Large intestine (tissue), 3 donors: Measurements from ENCODE around the gene GOLGA6L10. TPM values are rescaled to one million over a fixed set of nuclear protein-coding genes. Genes with fewer than 3 reads are reported as not detected.
"Not testable (repeated sequence)": the region's sequence is repeated elsewhere in the genome, so short reads cannot be mapped to it uniquely, and the experiment has no call there.

Source experiments
- DNase-seq, 2 donors: peaks; one replicate each; pipeline versions ENCODE4 v3.0.0 to v3.0.0-alpha.2; 2013
- H3K27ac ChIP-seq: one replicate; pipeline ENCODE4 v1.5.1; 2013; ENCODE audit warnings: low read length
- H3K27me3 ChIP-seq: 2 replicates; pipeline ENCODE4 v1.6.1; 2013; ENCODE audit warnings: low read length; ENCODE audit not compliant: control insufficient read depth, insufficient read depth
- H3K36me3 ChIP-seq: 2 replicates; pipeline ENCODE4 v1.6.1; 2013; ENCODE audit warnings: low read length; ENCODE audit not compliant: control insufficient read depth, insufficient read depth
- H3K4me1 ChIP-seq: one replicate; pipeline ENCODE4 v1.6.1; 2013; ENCODE audit warnings: low read length; ENCODE audit not compliant: control insufficient read depth, insufficient read depth
- H3K4me3 ChIP-seq: one replicate; pipeline ENCODE4 v1.5.1; 2013; ENCODE audit warnings: low read length
- H3K9me3 ChIP-seq: one replicate; pipeline ENCODE4 v1.6.1; 2013; ENCODE audit warnings: mild to moderate bottlenecking, low read depth, low read length, moderate library complexity; ENCODE audit not compliant: control insufficient read depth
- WGBS: methylation state at CpG from one replicate; pipeline ENCODE4 v1.1.5; 2013; ENCODE audit warnings: low lambda C conversion rate; ENCODE audit not compliant: insufficient coverage; 5-methylcytosine and 5-hydroxymethylcytosine counted together
- polyA plus RNA-seq: library from polyadenylated mRNA; unstranded; fragments of 120-200 nt; gene quantifications from one replicate; pipeline ENCODE4 v1.2.1, GENCODE V29; 2013

GOLGA6L10 gene
- polyA plus RNA-seq, 1 donor: 7.4 TPM

- DNase-seq, H3K36me3 ChIP-seq, H3K4me1 ChIP-seq, H3K27me3 ChIP-seq, H3K27ac ChIP-seq, H3K4me3 ChIP-seq, H3K9me3 ChIP-seq: not testable (repeated sequence)
- WGBS: no CpG with 5 or more reads among the region's 6 CpGs
Observed at GRCh38 chr15:82300326-82300725, 48.9 kb downstream of the GOLGA6L10 start.

- not testable (repeated sequence) for H3K36me3 ChIP-seq, H3K27ac ChIP-seq, H3K4me3 ChIP-seq, H3K4me1 ChIP-seq, DNase-seq, H3K9me3 ChIP-seq, H3K27me3 ChIP-seq
- WGBS: no CpG with 5 or more reads among the region's 6 CpGs
Observed at GRCh38 chr15:82299511-82299914, 49.8 kb downstream of the GOLGA6L10 start.

DNA sequence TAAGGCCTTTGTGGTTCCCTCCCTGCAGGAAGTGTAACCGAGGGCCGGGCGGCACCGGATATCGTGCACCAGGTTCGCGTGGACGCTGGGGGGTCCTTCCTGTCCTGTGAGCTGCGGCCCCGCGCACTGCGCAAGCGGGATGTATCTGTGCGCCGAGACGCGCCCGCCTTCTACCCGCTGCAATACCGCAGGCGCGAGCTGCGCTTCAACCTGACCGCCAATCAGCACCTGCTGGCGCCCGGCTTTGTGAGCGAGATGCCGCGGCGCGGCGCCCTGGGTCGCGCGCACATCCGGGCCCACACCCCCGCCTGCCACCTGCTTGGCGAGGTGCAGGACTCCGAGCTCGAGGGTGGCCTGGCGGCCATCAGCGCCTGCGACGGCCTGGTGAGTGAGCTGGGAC is 50.8 kb downstream of the GOLGA6L10 start:
- H3K27me3 ChIP-seq: peaks cover 3% of the 10 kb centered on the region
- H3K9me3 ChIP-seq: no peaks in the 10 kb centered on the region
- WGBS: no CpG with 5 or more reads among the region's 44 CpGs
- DNase-seq: peak in 1 of 2 donors; percentile 30
- no peaks in the 10 kb centered on the region for H3K4me1 ChIP-seq
- H3K4me3 ChIP-seq: no peak overlapping the region
- no peaks in the 10 kb centered on the region for H3K36me3 ChIP-seq
- no peak overlapping the region for H3K27ac ChIP-seq

DNA sequence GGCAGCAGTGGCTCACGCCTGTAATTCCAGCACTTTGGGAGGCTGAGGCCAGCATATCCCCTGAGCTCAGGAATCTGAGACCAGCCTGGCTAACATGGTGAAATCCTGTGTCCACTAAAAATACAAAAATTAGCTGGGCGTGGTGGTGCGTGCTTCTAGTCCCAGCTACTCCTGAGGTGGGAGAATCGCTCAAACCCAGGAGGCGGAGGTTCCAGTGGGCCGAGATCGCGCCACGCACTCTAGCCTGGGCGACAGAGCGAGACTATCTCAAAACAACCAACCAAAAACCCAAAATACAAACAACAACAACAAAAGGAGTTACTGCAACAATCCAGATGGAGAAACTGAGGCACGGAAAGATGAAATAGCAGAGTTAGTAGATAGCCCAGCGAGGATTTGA is 51.2 kb downstream of the GOLGA6L10 start:
- H3K4me1 ChIP-seq: no peaks in the 10 kb centered on the region
- H3K27me3 ChIP-seq: peaks cover 3% of the 10 kb centered on the region
- no peak overlapping the region for H3K27ac ChIP-seq
- no peak overlapping the region for H3K4me3 ChIP-seq
- H3K9me3 ChIP-seq: no peaks in the 10 kb centered on the region
- DNase-seq: no peak
- WGBS: no CpG with 5 or more reads among the region's 13 CpGs
- H3K36me3 ChIP-seq: no peaks in the 10 kb centered on the region

DNA sequence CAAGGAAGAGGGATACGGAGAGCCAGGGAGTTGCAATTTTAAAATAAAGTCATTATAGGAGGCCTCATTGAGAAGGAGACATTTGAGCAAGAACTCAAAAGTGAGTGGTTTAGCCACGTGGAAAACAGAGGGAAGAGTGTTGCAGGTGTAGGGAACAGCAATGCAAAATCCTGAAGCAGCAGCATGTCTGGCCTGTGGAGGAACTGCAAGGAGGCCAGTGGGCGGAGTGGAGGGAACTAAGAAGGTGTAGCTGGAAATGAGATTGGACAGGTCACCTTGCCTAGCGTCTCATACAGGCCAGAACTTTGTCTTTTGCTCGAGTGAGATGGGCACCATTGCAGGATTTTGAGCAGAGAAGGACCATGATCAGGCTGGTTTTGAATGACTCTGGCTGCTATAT is 51.7 kb downstream of the GOLGA6L10 start:
- Histone ChIP-seq H3K4me3 (no peak overlapping the region), H3K4me1 (no peaks in the 10 kb centered on the region), H3K27me3 (peaks cover 3% of the 10 kb centered on the region), H3K36me3 (no peaks in the 10 kb centered on the region), H3K27ac (no peak overlapping the region), H3K9me3 (no peaks in the 10 kb centered on the region)
- DNase-seq: no peak
- WGBS: 80% methylated on average over 1 of the region's 5 CpGs

DNA sequence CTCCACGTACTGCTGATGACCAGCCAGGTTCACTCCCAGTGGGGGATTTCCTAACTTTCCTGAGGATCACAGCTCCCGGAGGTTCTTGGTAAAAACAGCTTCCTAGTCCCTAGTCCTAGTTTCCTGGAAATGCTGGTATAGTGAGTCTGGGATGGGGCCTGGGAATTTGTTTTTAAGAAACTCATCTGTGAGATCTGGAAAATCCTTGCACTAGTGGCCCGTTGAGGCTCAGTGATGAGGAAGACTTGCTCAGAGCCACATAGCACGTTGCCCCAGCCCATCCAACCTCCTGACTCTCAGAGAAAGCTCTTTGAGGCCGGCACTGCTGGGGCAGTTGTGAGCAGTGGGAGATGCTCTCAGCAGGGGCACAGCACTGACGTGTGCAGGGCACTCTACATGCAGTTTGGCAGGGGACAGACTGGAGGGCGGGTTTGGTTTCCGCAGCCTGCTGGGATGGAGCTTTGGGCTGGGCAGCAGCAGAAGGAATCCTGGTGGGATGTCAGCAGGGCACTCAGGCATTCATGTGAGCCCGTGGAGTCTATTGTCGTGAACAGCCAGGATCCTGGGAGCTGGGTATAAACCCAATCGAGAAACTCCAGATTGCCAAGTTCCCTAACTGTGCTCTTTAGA is 55.1 kb downstream of the GOLGA6L10 start:
- H3K27me3 ChIP-seq: peaks cover 3% of the 10 kb centered on the region
- DNase-seq: no peak
- H3K27ac ChIP-seq: no peak overlapping the region
- no CpG with 5 or more reads among the region's 11 CpGs for WGBS
- no peaks in the 10 kb centered on the region for H3K9me3 ChIP-seq
- no peaks in the 10 kb centered on the region for H3K36me3 ChIP-seq
- H3K4me3 ChIP-seq: no peak overlapping the region
- no peaks in the 10 kb centered on the region for H3K4me1 ChIP-seq

DNA sequence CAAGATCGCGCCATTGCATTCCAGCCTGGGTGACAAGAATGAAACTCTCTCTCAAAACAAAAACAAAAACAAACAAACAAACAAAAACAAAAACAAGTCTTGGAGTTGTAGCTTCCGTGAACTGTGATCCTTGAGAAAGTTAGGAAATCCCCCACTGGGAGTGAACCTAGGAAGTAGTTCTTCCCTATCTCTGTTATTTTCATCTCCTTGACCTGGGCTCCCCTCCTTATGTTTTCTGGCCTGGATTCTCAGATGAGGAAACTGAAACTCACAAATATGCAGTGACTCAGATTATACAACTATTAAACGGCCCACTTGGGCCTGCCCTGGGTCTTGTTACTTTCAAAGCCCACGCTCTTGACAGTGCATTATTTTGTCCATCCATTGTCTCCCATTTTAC is 57.0 kb downstream of the GOLGA6L10 start:
- Histone ChIP-seq H3K4me1 (no peaks in the 10 kb centered on the region), H3K4me3 (no peak overlapping the region), H3K27me3 (no peaks in the 10 kb centered on the region), H3K27ac (no peak overlapping the region), H3K9me3 (no peaks in the 10 kb centered on the region), H3K36me3 (no peaks in the 10 kb centered on the region)
- no peak for DNase-seq
- 100% methylated on average over 1 of the region's 5 CpGs for WGBS

Other genes starting within 250 kb of the GOLGA6L10 start
- 23.9 TPM for gene EFL1, start 86.7 kb downstream of the GOLGA6L10 start, polyA plus RNA-seq
- gene SAXO2, start 86.7 kb downstream of the GOLGA6L10 start, polyA plus RNA-seq: 2.8 TPM
- gene GOLGA6L9, start 80.3 kb upstream of the GOLGA6L10 start, polyA plus RNA-seq: 10.7 TPM
- 3,438 TPM for gene RPS17, start 191.0 kb upstream of the GOLGA6L10 start, polyA plus RNA-seq